GM04503 (cell line): ENCODE data around the gene CENPB.
A peak's percentile ranks its signal among the peaks of the same experiment; 100 is the strongest.

Experiments used
- DNase-seq: peaks from one replicate; pipeline ENCODE4 v3.0.0-alpha.2; 2012; ENCODE audit warnings: low read depth

Gene CENPB

DNA sequence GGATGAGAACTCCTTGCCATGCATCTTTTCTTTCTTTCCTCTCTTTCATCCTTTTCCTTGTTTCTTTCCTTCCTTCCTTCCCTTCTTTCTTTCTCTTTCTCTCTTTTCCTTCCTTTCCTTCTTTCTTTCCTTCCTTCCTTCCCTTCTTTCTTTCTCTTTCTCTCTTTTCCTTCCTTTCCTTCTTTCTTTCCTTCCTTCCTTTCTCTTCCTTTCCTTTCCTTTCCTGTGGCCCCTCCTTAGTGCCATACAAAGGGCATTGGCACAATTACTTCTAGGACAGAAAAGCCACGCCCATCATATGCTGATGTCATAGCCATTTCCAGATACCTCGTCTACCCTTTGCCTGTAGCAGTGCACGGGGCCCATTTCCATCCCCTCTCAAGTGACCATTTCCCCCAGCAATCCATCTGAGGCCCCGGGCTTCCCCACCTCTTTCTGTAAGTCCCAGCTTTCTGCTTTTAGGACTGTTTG lies 2.2 kb upstream of the CENPB start:
- no peak for DNase-seq

DNA sequence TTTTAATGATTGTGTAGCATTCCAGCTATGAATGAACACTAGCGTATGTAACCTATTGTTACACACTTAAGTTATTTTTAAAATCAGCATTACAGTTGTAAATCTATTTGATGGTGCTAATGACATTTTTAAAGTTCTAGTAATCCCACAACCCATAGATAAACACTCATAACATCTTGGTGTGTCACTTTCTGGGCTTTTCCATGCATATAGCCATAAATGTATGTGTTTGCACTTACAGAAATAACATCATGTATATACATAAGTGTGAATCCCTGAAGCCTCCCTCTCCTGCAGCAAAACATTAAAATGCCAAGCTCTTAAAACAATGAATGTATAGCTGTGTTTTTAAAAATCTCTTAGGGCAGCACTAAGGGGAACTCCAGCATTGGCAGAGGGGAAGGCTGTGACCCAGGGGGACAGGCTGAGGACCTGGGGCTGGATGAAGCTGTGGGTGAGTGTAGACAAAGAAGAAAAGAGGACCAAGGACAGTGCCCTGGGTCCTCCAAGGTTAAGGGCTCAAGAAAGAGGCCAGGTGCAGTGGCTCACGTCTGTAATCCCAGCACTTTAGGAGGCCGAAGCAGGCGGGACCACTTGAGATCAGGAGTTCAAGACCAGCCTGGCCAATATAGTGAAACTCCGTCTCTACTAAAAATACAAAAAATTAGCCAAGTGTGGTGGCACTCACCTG lies 929 bp upstream of the CENPB start:
- DNase-seq, result no peak

DNA sequence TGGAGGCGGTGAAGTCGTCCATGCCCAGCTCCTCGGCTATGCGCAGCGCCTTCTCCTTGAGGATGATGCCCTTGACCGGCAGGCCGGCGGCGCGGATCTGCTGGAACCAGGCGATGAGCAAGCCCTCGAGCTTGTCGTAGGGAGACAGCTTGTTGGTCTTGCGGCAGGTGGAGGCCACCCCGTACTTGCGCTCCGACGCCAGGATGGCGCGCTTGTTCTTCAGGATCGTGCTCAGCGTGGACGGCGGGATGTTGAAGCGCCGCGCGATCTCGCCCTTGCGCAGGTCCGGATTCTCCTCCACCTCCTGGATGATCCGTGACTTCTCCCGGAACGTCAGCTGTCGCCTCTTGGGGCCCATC lies 435 bp downstream of the CENPB start:
- no peak for DNase-seq

DNA sequence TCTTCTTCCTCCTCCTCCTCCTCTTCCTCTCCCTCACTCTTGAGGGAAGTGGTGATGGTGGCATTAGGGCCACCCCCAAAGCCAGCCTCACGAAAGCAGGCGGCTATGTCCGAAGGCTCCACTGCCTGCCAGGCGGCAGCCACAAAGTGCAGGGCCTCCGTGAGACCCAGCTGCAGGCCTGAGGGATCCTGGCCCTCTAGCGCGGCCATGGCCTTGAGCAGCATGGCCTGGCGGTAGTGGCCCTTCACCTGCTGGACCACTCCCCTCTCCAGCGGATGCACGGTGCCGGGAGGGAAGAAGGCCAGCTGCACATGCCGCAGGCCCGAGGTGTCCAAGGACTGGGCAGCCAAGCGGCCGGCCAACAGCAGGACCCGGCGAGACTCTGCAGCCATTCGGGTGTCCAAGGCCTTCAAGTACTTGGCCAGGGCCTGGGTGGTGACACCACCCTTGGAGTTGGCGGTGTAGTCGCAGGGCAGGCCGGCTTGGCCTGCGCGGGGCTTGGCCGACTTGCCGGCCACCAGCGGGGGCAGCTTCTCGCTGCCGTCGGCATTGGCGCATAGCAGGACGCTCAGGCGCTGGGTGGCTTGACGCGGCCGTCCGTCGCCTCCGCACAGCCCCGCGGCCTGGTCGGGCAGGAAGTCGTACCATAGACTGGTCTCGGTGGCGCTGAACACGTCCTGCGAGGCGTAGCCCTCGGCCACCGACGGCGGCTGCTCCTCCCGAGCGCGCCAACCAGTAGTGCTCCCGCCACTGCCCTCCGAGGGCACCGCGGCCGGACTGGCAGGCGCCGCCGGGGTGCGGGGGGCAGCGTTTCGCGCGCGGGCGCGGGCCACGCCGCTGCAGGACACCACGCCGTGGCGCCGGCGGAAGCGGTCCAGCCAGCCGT lies 1.1 kb downstream of the CENPB start:
- DNase-seq, result no peak

DNA sequence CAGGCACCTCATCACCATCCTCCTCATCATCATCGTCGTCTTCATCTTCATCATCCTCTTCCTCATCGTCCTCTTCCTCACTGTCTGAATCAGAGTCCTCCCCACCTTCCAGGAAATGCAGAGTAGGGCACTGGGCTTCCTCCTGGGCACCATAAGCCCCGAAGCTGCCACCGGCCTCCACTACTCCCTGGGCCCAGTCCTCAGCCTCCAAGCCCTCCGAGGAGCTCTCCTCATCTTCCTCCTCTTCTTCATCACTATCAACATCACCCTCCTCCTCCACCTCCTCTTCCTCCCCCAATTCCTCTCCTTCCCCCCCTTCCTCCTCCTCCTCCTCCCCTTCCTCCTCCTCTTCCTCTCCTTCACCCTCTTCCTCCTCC lies 1.7 kb downstream of the CENPB start:
- DNase-seq, result no peak

DNA sequence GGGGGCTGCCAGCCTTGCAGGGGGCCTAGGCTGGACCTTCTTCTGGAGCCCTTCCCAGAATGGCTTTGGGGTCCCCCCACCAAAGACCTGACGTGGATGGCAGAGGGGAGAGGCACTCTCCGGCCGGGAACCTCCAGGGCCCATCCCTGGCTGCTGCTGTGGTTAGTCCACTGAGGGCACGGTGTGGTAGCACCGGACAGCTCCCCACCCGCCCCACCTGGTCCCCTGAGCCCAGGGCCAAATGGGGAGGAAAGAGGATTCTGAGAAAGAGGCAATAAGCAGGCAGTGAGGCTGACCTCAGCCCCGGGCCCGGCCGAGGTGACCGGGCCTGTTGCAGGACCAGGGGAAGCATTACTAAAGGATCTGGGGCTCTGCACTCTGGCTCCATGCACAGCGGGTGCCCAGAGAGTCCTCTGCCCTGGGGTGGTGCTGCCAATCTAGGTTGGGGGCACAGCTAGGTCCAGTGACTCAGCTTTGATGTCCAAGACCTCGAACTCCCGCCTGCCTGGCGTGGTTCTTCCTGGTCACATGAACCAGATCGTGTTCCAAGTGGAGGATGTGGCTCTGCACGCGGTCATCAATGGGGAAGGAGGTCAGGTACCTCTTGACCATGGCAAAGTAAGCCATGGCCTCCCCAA lies 2.2 kb downstream of the CENPB start:
- no peak for DNase-seq

DNA sequence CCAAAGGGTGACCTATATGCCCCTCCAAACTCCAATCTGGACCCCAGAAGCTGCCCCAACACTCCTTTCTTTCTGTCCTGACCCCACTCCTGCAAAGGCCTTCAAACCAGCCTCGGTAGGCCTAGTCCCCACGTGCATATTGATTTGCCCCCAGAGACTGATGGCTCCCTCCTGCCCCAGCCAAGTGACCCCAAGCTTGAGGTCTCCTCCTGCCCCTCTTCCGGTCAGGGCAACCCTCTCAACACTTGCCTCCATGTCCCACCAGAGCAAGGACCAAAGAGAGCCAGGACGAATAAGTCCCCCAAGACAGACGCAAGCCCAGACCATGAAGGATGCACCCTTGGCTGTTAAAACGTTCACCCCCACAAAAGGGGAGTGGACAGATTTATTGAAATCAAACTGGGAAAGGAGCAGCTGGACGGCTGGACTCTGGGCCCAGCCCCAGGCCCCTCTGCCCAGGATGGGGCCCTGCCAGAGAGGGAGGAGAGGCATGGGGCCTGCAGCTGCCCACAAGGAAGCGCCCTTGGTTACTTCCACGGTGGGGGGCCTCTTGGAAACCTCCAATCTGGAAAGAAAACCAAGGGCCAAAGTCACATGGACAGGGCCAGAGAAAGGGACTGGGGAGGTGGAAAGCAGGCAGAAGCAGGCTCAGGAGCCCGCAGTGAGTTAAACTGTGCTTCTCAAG lies 2.9 kb downstream of the CENPB start:
- no peak for DNase-seq

DNA sequence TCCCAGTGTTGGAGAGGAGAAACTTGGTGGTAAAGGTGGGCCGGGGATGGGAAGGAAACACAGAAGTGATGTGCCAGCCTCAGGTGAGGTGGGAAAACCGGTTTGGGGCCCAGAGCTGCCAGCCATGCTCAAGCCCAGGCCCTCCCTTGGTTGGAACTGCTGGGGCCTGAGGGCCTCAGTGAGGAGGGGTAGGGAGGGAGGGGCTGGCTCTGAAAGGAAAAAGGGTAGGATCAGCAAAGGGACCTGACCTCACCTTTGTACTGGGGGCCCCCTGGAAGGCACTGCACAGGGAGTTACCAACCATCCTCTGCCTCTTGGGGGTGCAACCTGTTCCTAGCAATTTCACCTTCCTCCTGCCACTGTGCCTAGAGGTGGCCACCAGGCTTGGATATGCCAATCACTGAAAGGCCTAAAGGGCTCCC lies 3.5 kb downstream of the CENPB start:
- DNase-seq, result no peak

DNA sequence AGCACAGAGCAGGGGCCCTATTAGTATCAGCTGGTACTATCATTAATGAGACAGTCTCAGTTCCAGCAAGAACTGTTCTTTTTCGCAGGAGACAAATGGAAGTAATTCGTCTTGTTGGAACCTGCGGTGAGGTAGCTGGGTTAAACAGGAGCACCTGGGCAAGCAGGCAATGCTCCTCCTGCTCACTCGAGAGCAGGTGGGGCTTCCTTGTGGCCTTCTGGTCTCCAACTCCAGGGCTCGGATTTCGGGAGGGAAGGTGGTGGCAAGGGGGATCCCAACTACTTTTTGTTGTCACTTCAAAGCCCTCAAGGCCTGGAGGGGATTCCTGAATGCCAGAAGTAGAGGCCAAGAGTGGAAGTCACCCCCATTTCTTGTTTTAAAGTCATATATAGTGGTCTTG lies 3.9 kb downstream of the CENPB start:
- DNase-seq, result no peak

DNA sequence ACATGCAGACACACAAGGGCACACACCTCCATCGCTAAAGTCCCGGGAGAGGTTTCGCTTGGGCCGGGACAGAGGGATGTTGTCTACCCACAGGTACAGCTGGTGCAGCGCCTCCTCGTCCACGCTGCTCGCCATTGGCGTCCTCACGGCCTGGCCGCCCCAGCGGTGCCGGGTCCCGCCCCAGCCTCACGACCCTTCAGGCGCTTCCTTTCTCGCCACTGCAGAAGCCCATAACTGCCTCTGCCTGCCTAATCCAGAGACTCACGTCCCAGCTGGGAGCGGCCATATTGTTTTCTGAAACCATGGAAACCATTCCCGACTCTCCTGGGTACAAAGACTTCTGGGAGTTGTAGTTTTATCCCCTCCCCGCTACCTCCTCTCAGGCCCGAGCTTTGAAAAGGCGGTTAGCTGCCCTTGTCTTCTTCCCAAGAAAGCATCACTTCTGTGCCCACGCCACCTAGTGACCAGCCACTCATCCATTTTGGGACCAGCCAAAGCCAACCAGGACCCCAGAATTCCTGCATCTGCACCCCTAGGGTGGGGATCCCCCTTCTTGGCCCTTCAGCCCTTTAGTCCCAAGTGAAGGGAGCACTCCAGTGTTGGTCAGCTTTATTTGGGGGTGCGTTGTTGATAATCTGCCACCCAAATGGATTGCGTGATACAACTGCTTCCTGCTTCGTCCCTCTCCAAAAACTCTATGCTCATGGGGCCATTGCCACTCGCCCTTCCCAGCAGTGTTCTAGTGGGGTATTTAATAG lies 5.2 kb downstream of the CENPB start, which contains the start of gene SPEF1:
Gene SPEF1, minus strand, starts transcription at position 296 of the 758 bp plus-strand sequence. Its CDS starts 161 bp downstream, at position 135.
- DNase-seq, result peak; percentile 84

DNA sequence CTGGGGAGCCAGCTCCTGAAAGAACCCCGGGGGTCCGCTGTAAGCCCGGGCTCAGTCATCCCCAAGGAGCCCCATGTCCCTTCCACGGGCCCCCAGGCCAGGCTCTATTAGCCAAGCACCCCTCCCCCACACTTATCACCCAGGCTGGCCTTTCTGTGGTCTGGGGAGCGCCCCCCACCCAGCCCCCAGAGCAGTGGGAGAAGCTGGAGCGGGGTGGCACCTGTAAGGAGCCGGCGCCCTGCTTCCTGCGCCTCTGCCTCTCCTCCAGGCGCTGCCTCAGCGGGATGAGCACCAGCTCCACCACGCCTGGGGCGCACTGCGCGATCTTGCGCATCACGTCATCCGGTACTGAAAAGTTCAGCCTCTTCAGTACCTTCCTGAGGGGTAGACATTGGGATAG lies 7.6 kb downstream of the CENPB start:
- DNase-seq, result no peak

DNA sequence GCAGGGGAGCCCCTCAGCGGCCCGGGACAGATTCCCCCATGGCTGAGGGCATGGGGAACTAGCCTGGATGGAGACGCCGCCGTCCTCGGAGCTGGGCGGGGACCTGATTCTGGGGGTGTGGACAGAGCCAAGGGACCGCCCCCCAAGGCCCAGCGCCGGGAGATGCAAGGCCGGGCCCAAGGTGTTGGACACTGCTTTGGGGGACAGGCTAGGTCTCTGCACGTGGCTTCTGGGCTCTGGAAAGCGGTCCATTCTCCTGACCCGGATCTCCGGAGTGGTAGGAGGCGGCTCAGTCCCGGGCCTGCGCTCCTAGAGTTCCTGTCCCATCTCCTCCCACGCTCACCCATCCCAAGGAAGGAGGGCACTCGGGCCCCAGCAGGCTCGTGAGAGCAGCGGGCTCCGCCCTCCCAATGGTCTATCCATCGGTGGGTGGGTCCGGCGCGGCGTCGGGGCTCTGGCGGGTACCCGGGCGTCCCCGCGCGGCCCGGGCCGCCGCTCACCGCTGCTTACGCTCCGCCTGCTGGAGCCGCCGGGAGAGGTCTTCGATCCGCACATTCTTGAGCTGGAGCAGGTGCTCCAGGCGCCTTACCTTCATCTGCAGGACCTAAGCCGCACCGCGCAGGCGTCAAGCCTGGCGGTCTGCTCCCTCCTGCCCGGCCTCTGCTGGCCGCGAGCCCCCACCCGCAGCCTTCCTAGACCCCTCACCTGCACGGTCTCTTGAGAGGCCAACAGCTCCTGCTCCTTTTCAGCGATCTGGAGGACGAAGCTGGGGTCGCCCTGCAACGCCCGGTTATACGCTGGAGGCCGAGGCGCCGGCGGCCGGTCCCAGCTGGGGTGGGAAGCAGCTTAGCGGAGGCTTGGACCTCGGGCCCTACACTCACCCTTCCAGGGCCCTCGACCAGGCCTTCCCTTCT lies 8.6 kb downstream of the CENPB start:
- no peak for DNase-seq

DNA sequence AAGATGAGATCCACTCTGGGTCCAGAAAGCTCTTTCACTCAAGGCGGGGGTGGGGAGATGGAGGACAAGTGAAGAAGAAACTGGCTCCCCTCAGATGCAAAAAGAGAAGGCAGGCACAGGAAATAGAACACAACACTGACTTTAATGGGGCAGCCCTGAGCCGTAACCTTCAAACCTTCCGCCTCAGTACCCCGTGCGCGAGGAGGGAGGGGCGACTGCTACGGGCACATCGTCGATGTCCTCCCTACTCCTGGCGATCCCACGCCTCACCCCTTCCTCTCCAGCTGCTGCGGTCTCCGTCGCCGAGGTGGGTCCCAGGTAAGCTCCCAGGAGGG lies 9.2 kb downstream of the CENPB start:
- DNase-seq, result no peak

DNA sequence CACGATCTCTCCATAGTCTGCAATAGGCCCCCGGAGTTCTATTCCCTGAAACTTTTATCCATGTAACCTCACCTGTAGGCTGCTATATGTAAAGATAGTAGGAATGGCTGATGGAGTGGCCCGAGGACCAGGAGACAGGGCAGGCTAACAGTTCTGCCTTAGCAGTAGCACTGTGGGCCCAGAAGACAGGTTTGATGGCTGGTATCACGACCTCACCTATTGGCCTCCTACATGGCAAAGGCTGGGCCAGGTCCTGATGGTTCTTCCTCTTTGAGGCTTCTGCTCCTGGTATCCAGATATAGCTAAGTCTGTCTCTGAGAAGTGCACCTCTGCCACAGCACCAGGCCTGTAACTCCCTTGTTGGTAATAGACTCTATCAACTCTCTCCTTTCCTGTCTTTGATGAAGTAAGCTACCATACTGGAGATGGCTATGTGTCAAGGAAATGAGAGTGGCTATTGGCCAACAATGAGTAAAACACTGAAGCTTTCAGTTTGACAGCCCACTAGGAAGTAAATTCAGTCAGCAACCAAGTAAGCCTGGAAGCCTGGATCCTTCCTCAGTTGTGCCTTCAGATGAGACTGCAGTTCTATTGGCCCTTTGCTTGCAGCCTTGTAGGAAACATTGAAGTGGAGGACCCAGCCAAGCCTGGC lies 11.0 kb downstream of the CENPB start:
- DNase-seq, result no peak

DNA sequence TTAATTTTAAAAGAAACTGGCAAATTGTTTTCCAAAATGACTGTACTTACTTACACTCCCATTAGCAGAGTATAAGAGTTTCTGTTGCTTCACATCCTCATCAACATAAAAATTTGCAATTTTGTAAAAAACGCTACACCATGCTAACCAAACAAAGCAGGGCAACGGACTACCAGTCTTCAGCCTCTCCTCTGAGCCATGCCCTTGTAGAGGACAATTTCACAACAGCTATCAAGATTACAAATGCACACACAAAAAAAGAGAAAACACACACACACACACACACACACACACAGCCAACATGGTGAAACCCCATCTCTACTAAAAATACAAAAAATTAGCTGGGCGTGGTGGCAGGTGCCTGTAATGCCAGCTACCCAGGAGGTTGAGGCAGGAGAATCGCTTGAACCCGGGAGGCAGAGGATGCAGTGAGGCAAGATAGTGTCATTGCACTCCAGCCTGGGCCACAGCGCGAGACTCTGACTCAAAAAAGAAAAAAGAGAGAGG lies 14.9 kb downstream of the CENPB start:
- DNase-seq, result no peak

DNA sequence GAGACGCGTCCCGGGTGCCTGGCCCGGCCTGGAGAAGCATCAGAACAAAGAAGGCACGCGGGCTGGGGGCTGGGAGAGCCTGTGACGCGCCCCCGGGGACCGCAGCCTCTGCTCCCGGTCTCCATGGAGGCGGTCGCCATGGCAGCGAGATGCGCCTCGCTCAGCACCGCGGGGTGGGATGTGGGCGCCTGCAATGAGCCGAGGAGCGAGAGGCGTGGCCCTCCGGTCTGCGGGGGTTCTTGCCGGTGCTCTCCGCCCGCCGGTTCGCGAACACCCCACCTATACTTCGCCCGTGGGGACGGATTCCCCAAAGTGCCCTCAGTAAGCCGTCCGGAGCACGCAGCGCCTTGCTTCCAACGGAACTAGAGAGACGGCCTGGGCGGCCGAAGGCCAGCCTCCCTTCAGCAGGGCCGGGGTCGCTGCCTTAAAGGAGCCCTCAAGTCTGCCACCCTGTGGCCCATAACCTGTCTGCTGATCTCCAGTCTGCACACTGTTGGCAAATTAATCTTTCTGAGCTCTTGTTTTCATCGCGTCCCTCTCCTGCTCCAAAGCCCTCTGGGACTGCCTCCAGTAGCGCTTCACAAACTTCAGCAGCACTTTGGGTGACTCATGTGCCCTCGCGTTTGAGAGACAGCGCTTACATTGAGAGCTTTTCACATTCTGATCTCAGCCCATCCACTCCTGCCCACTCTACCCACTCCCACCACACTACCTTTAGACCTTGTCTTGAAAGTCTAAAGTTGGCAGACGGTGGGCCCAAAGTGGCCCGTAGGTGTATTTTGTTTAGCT lies 18.0 kb downstream of the CENPB start:
- DNase-seq, result peak; percentile 55

DNA sequence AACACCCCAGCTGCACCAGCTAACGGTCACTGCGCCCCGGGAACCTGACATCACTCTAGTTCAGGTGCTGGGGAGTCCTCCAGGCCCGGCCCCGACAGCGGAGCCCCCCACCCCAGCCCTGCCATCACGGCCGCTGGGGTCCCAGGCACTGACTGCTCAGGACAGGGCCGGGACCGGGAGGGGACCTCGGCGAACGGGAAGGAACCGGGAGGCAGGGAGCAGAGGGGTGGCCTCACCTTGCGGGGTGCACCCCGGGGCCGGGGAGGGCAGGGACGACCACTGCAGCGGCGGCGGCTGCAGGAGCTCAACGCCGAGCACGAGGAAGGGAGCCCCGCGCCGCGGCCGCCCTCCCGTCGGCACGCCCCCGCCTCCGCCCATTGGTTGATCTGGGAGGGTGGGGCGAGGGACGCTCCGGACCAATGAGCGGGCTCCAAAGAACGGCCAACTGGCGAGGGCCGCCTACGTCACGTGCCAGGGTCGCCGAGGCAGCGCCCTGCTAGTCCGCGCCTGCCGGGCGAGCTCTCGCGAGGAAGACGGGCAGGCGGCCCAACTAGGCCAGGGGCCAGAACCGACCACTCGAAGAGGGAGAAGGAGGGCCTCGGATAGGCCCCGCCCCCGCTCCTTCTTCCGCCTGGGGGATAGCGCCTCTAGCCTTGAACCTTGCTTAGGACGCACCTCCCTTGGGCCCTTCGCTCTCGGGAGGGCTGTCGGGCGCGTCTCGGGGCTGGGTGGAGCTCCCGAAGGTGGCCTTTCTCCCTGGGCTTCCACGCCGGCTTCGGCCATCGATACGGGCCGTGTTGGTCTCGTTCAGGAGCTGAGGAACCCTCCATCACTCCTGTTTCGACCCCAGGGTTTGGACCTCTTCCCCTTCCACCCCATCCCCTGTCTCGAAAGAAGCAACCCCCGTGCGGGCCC lies 18.9 kb downstream of the CENPB start, which contains the start of gene ADISSP:
Gene ADISSP, minus strand, starts transcription at position 327 of the 915 bp plus-strand sequence. CDS start 7,653 bp downstream, outside the sequence.
- peak; percentile 85 for DNase-seq

DNA sequence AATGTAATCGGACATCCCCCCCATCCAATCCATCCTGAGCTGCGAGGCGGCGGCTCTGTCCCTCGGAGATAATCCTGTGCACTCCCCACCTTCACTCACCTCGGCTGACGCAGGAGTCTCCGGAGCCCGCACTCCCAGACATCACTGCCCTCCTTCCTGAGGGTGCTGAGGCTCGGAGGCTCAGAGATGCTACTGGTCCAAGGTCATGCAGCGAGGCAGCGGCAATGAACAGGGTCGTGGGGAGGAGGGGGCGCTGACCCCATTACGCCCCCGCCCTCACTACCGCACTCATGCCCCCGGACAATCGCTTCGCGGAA lies 19.5 kb downstream of the CENPB start:
- DNase-seq, result no peak
